Measurements from ENCODE around the gene ZNF524.

GRCh38 chr19:55563261-55563690, 36.8 kb upstream of the ZNF524 start:
- TF ChIP-seq CTCF (conservative IDR thresholded peaks at IDR 0.05; ENCODE audit: low read length) (no peak), EZH2phosphoT487 (IDR thresholded peaks at IDR 0.05; ENCODE audit: borderline replicate concordance, low read depth, low read length) (no peak)

Measured in OCI-LY7 (cell line).